ENCODE results near the gene ITCH. TPM values are rescaled to one million over a fixed set of nuclear protein-coding genes. Genes with fewer than 3 reads are reported as not detected.
A peak's percentile ranks its signal among the peaks of the same experiment; 100 is the strongest.

The ITCH gene
- total and polyA plus RNA-seq, 12 donors: 6.7 to 47.5 (median 39.1) TPM

GRCh38 chr20:34362502-34363061 lies 491 bp upstream of the ITCH start:
- H3K36me3 ChIP-seq: peaks cover 0 to 5% (median 0%) of the 10 kb centered on the region in 9 donors
- intact Hi-C loops (cut with DNase I): no loop called here
- peak overlapping the region in 7 of 10 donors; percentile 84 to 98 (median 96) for H3K27ac ChIP-seq
- no peaks in the 10 kb centered on the region for H3K9me3 ChIP-seq
- no peaks in the 10 kb centered on the region for H3K27me3 ChIP-seq
- H3K4me3 ChIP-seq: peak overlapping the region; percentile 59 to 97 (median 90)
- ATAC-seq: no peak
- no peak for TF ChIP-seq CTCF (IDR thresholded peaks at IDR 0.05)
- peaks cover 3 to 44% (median 38%) of the 10 kb centered on the region in 9 donors for H3K4me1 ChIP-seq
- 67 to 70% methylated on average over 8 of the region's 8 CpGs for WGBS, 2 donors
- no peak for DNase-seq

GRCh38 chr20:34363465-34364222 lies 571 bp downstream of the ITCH start:
- Histone ChIP-seq H3K9me3 (no peaks in the 10 kb centered on the region), H3K36me3 (peaks cover 0 to 5% (median 0%) of the 10 kb centered on the region in 9 donors), H3K4me1 (peaks cover 3 to 54% (median 40%) of the 10 kb centered on the region in 9 donors), H3K27ac (peak overlapping the region; percentile 84 to 98 (median 96)), H3K27me3 (no peaks in the 10 kb centered on the region), H3K4me3 (peak overlapping the region; percentile 59 to 97 (median 90))
- no peak for TF ChIP-seq CTCF (IDR thresholded peaks at IDR 0.05)
- peak in 1 of 2 donors; percentile 12 for DNase-seq
- WGBS, 2 donors: 0 to 1% methylated on average over 48 to 69 of the region's 70 CpGs
- intact Hi-C loops (cut with DNase I): no loop called here
- ATAC-seq: peak; percentile 74 to 90 (median 80)

- H3K4me1 ChIP-seq: peaks cover 3 to 54% (median 40%) of the 10 kb centered on the region in 9 donors
- WGBS, 2 donors: 23 to 37% methylated on average over 4 of the region's 4 CpGs
- DNase-seq: no peak
Measured at GRCh38 chr20:34364223-34364506, 1.1 kb downstream of the ITCH start.

More at GRCh38 chr20:34364223-34364506, 1.1 kb downstream of the ITCH start:
- Histone ChIP-seq H3K9me3 (no peaks in the 10 kb centered on the region), H3K27me3 (no peaks in the 10 kb centered on the region), H3K4me3 (peak overlapping the region; percentile 59 to 97 (median 90)), H3K27ac (peak overlapping the region in 8 of 10 donors; percentile 84 to 98 (median 96)), H3K36me3 (peaks cover 0 to 8% (median under 1%) of the 10 kb centered on the region in 9 donors)
- TF ChIP-seq CTCF (IDR thresholded peaks at IDR 0.05): no peak
- no peak for ATAC-seq
- intact Hi-C loops (cut with DNase I): no loop called here
